ENCODE measurements around the gene HPGD. TPM values are rescaled to one million over a fixed set of nuclear protein-coding genes. Genes with fewer than 3 reads are reported as not detected.

HPGD gene
- polyA plus RNA-seq, 1 of the 3 experiments (the other 2 are of a cell fraction) = not detected

- POLR2A ChIA-PET = no interaction called here
- CTCF ChIA-PET = no interaction called here
These were observed 64.8 kb downstream of the HPGD start for GRCh38 chr4:174457468-174457867.

More at GRCh38 chr4:174457468-174457867, 64.8 kb downstream of the HPGD start:
- H3K4me3 ChIP-seq (ENCODE audit: low read depth in 2 of 2, low read length in 1 of 2) = no peak overlapping the region
- TF ChIP-seq CHD2 (IDR thresholded peaks at IDR 0.05; ENCODE audit: low read length, partially characterized antibody) = no peak
- TF ChIP-seq TCF12 (IDR thresholded peaks at IDR 0.05) = no peak
- TF ChIP-seq RXRA (IDR thresholded peaks at IDR 0.05; ENCODE audit: borderline replicate concordance, low read depth) = no peak
- no peak for TF ChIP-seq USF1 (IDR thresholded peaks at IDR 0.05; ENCODE audit: borderline replicate concordance, low read depth)
- TF ChIP-seq PBX3 (IDR thresholded peaks at IDR 0.05) = no peak
- TF ChIP-seq RFX5 (IDR thresholded peaks at IDR 0.05; ENCODE audit: low read length) = no peak
- TF ChIP-seq EZH2phosphoT487 (IDR thresholded peaks at IDR 0.05; ENCODE audit: borderline replicate concordance, low read depth) = no peak
- no peak for TF ChIP-seq GABPA (IDR thresholded peaks at IDR 0.05; ENCODE audit: low read depth)
- no peak for TF ChIP-seq FOXM1 (IDR thresholded peaks at IDR 0.05; ENCODE audit: low read depth)
- no peak for TF ChIP-seq MXI1 (IDR thresholded peaks at IDR 0.05; ENCODE audit: low read depth, low read length)
- no peak for TF ChIP-seq FOXJ3 (CRISPR knock-in tag; IDR thresholded peaks at IDR 0.05)
- no peak for TF ChIP-seq USF2 (IDR thresholded peaks at IDR 0.05; ENCODE audit: borderline replicate concordance, low read depth, low read length)
- TF ChIP-seq ELF1 (IDR thresholded peaks at IDR 0.05) = no peak
- TF ChIP-seq RAD21 (IDR thresholded peaks at IDR 0.05; ENCODE audit: low read length) = no peak
- no peak for TF ChIP-seq ZBTB33 (IDR thresholded peaks at IDR 0.05; ENCODE audit: borderline replicate concordance, low read depth)
- TF ChIP-seq TAF1 (IDR thresholded peaks at IDR 0.05; ENCODE audit: borderline replicate concordance, low read depth, low read length) = no peak
- TF ChIP-seq CTCF (IDR thresholded peaks at IDR 0.05) = no peak
- no peak for TF ChIP-seq SIN3A (IDR thresholded peaks at IDR 0.05; ENCODE audit: borderline replicate concordance, low read depth, low read length)
- no peak for TF ChIP-seq JUND (IDR thresholded peaks at IDR 0.05)
- TF ChIP-seq EP300 (IDR thresholded peaks at IDR 0.05; ENCODE audit: borderline replicate concordance in 1 of 2, low read depth in 1 of 2, low read length in 1 of 2) = no peak
- 22% methylated on average over 6 of the region's 6 CpGs for WGBS (ENCODE audit: low lambda C conversion rate)
- H3K9me2 ChIP-seq = no peaks in the 10 kb centered on the region
- H2AFZ ChIP-seq (ENCODE audit: low read depth) = no peak overlapping the region
- no peaks in the 10 kb centered on the region for H3K4me1 ChIP-seq (ENCODE audit: control insufficient read depth in 1 of 2, insufficient read depth in 2 of 2, low read depth in 1 of 2, low read length in 1 of 2)
- H3K27ac ChIP-seq (ENCODE audit: low read depth in 2 of 2, low read length in 1 of 2) = no peak overlapping the region
- H3K4me2 ChIP-seq = no peak overlapping the region
- H3K27me3 ChIP-seq (ENCODE audit: insufficient read depth) = no peaks in the 10 kb centered on the region
- no peak for DNase-seq
- no peaks in the 10 kb centered on the region for H3F3A ChIP-seq (replicated peaks; ENCODE audit: insufficient read depth)
- no peaks in the 10 kb centered on the region for H4K20me1 ChIP-seq (ENCODE audit: insufficient read depth)
- H3K9ac ChIP-seq = no peak overlapping the region
- H3K79me2 ChIP-seq (ENCODE audit: insufficient read depth) = no peaks in the 10 kb centered on the region
- no peaks in the 10 kb centered on the region for H3K36me3 ChIP-seq (replicated peaks in 1 of 2; ENCODE audit: control insufficient read depth in 1 of 2, insufficient read depth in 2 of 2, low read length in 1 of 2)
- no peaks in the 10 kb centered on the region for H3K9me3 ChIP-seq

Measured in SK-N-SH (cell line).